ENCODE results near the gene PLA2G10. TPM values are rescaled to one million over a fixed set of nuclear protein-coding genes. Genes with fewer than 3 reads are reported as not detected.
"Not testable (repeated sequence)": the region's sequence is repeated elsewhere in the genome, so short reads cannot be mapped to it uniquely, and the experiment has no call there.

PLA2G10 gene
- total and polyA plus RNA-seq, 9 donors = 2.5 TPM; not detected in 8

DNA sequence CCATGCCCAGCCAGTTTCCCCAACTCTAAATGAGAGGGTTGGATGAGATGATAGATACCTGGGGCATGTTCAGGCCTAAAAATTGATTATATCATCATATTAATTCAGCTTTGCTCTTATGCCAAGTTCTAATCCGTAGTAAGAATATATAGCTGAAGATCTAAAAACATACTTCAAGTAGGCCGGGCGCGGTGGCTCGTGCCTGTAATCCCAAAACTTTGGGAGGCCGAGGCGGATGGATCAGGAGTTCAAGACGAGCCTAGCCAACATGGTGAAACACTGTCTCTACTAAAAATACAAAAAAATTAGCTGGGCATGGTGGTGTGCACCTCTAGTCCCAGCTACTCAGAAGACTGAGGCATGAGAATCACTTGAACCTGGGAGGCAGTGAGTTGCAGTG, 12.0 kb downstream of the PLA2G10 start:
- H3K36me3 ChIP-seq = no peaks in the 10 kb centered on the region
- no peak for TF ChIP-seq EP300 (IDR thresholded peaks at IDR 0.05)
- TF ChIP-seq POLR2A (IDR thresholded peaks at IDR 0.05) = no peak
- TF ChIP-seq, protein P1, sequence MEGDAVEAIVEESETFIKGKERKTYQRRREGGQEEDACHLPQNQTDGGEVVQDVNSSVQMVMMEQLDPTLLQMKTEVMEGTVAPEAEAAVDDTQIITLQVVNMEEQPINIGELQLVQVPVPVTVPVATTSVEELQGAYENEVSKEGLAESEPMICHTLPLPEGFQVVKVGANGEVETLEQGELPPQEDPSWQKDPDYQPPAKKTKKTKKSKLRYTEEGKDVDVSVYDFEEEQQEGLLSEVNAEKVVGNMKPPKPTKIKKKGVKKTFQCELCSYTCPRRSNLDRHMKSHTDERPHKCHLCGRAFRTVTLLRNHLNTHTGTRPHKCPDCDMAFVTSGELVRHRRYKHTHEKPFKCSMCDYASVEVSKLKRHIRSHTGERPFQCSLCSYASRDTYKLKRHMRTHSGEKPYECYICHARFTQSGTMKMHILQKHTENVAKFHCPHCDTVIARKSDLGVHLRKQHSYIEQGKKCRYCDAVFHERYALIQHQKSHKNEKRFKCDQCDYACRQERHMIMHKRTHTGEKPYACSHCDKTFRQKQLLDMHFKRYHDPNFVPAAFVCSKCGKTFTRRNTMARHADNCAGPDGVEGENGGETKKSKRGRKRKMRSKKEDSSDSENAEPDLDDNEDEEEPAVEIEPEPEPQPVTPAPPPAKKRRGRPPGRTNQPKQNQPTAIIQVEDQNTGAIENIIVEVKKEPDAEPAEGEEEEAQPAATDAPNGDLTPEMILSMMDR (IDR thresholded peaks at IDR 0.05) = no peak
- no peaks in the 10 kb centered on the region for H3K4me1 ChIP-seq (ENCODE audit: insufficient read depth)
- no peak overlapping the region for H3K27ac ChIP-seq
- intact Hi-C loops (cut with DNase I) = no loop called here
- no peak overlapping the region for H3K4me3 ChIP-seq
- DNase-seq = no peak
- 93 to 95% (median 93%) methylated on average over 8 of the region's 8 CpGs for WGBS, 3 donors
- H3K9me3 ChIP-seq = no peaks in the 10 kb centered on the region
- no peaks in the 10 kb centered on the region for H3K27me3 ChIP-seq

DNA sequence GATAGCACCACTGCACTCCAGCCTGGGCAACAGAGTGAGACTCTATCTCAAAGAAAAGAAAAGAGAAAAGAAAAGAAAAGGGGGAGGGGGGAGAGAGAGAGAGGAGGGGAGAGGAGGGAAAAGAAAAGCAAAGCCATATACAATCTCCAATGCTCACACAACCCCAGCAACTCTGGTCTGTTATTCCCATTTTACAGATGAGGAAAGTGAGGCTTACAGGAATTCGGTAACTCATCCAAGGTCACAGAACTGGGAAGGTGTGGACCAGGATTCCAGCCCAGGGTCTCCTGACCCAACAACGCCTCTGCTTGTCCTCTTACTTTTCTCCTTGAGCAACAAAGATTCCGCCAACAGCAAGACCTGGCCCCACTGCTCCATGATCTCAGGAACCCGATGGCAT, 13.0 kb downstream of the PLA2G10 start:
- WGBS, 3 donors = 86 to 95% (median 93%) methylated on average over 4 of the region's 4 CpGs
- no peaks in the 10 kb centered on the region for H3K27me3 ChIP-seq
- DNase-seq = no peak
- TF ChIP-seq EP300 (IDR thresholded peaks at IDR 0.05) = no peak
- no peak for TF ChIP-seq POLR2A (IDR thresholded peaks at IDR 0.05)
- TF ChIP-seq, protein P1 (IDR thresholded peaks at IDR 0.05) = no peak
- H3K36me3 ChIP-seq = no peaks in the 10 kb centered on the region
- no peak overlapping the region for H3K27ac ChIP-seq
- no peaks in the 10 kb centered on the region for H3K9me3 ChIP-seq
- no peaks in the 10 kb centered on the region for H3K4me1 ChIP-seq (ENCODE audit: insufficient read depth)
- no peak overlapping the region for H3K4me3 ChIP-seq
- intact Hi-C loops (cut with DNase I) = no loop called here

DNA sequence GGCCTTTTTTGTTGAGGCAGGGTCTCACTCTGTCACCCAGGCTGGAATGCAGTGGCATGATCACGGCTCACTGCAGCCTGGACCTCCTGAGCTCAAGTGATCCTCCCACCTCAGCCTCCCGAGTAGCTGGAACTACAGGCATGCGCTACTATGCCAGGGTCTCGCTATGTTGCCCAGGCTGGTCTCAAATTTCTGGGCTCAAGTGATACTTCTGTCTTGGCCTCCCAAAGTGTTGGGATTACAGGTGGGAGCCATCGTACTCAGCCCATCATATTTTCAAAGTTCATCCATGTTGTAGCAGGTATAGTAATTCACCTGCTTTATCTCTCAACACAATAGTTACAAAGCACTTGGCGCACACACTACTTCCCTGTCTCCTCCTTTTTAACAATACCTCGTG, 13.7 kb downstream of the PLA2G10 start:
- H3K4me1 ChIP-seq (ENCODE audit: insufficient read depth); H3K4me3 ChIP-seq; intact Hi-C loops (cut with DNase I); H3K27me3 ChIP-seq; DNase-seq; H3K9me3 ChIP-seq; H3K36me3 ChIP-seq; H3K27ac ChIP-seq: not testable (repeated sequence)
- WGBS, 3 donors = 76 to 84% (median 81%) methylated on average over 7 of the region's 7 CpGs

DNA sequence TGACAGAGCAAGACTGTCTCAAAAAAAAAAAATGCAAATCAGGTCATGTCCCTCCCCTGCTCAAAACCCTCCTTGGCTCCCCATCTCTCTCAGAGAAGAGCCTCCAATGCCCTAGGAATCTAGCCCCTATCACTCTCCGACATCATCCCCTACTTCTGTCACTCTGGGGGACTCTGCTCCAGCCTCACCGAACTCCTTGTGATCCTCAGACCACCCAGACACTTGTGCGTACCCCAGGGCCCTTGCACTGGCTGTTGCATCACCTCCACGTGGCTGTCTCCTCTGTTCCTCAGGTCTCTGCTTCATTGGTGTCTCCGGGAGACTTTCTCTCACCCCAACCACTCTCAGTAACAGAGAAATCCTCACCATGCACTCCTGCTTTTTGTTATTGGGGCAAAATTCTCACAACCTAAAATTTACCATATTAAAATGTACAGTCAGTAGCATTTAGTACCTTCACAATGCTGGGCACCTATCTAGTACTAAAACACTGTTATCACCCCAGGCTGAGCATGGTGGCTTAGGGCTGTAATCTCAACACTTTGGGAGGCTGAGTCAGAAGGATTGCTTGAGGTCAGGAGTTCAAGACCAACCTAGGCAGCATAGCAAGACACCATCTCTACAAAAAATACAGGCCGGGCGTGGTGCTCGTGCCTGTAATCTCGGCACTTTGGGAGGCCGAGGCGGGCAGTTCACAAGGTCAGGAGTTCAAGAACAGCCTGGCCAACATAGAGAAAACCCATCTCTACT, 15.2 kb downstream of the PLA2G10 start:
- no peak for DNase-seq
- Histone ChIP-seq H3K36me3 (no peaks in the 10 kb centered on the region), H3K27me3 (no peaks in the 10 kb centered on the region), H3K4me1 (ENCODE audit: insufficient read depth) (no peaks in the 10 kb centered on the region), H3K4me3 (no peak overlapping the region), H3K9me3 (no peaks in the 10 kb centered on the region), H3K27ac (no peak overlapping the region)
- intact Hi-C loops (cut with DNase I) = no loop called here
- 70 to 79% (median 78%) methylated on average over 11 of the region's 11 CpGs for WGBS, 3 donors
- TF ChIP-seq EP300 (IDR thresholded peaks at IDR 0.05) (no peak), POLR2A (IDR thresholded peaks at IDR 0.05) (no peak)
- TF ChIP-seq, protein P1 (IDR thresholded peaks at IDR 0.05) = no peak

DNA sequence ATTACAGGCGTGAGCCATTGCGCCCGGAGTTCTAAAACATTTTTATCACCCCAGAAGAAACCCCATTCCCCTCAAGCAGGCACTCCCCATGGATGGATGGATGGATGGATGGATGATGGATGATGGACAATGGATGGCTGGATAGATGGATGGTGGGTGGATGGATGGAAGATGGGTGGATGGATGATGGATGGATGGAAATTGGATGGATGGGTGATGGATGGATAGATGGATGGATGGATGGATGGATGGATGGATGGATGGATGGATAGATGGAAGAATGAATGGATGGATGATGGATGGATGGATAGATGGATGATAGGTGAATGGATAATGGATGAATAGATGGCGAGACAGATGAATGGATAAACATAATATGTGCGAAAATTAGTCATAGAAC, 16.5 kb downstream of the PLA2G10 start:
- H3K4me1 ChIP-seq (ENCODE audit: insufficient read depth) = no peaks in the 10 kb centered on the region
- no peak for DNase-seq
- no peaks in the 10 kb centered on the region for H3K36me3 ChIP-seq
- no peak overlapping the region for H3K27ac ChIP-seq
- no peaks in the 10 kb centered on the region for H3K9me3 ChIP-seq
- TF ChIP-seq POLR2A (IDR thresholded peaks at IDR 0.05) = no peak
- no peak for TF ChIP-seq EP300 (IDR thresholded peaks at IDR 0.05)
- TF ChIP-seq, protein P1 (IDR thresholded peaks at IDR 0.05) = no peak
- H3K27me3 ChIP-seq = no peaks in the 10 kb centered on the region
- 90% methylated on average over 5 of the region's 5 CpGs for WGBS, 3 donors
- no peak overlapping the region for H3K4me3 ChIP-seq
- intact Hi-C loops (cut with DNase I) = no loop called here
